ENCODE measurements around the gene ASH1L. TPM values are rescaled to one million over a fixed set of nuclear protein-coding genes. Genes with fewer than 3 reads are reported as not detected.
"Not testable (repeated sequence)": the region's sequence is repeated elsewhere in the genome, so short reads cannot be mapped to it uniquely, and the experiment has no call there.

ASH1L gene
- total and polyA plus RNA-seq, 2 donors from 2014 or later = 4.2 to 68.5 TPM

DNA sequence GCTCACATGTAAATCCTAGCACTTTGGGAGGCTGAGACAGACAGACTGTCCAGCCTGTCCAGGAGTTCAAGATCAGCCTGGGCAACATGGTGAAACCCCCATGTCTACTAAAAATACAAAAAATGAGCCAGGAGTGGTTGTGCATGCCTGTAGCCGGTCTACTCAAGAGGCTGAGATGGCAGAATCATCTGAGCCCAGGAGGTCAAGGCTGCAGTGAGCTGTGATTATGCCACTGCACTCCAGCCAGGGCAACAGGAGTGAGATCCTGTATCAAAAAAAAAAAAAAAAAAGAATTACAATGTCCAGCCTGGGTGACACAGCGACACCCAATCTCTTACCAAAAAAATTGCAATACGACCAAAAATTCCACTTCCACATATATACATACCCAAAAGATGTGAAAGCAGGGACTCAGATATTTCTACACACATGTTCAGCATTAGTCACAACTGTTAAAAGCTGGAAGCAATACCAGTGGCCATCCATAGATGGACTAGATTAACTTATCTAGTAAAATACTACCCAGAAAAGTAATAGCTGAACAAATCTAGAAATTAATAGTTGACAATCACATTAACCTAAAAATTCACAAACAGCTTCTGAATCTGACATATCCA, 49.2 kb downstream of the ASH1L start:
- no peak for FAIRE-seq
- TF ChIP-seq, protein P1, sequence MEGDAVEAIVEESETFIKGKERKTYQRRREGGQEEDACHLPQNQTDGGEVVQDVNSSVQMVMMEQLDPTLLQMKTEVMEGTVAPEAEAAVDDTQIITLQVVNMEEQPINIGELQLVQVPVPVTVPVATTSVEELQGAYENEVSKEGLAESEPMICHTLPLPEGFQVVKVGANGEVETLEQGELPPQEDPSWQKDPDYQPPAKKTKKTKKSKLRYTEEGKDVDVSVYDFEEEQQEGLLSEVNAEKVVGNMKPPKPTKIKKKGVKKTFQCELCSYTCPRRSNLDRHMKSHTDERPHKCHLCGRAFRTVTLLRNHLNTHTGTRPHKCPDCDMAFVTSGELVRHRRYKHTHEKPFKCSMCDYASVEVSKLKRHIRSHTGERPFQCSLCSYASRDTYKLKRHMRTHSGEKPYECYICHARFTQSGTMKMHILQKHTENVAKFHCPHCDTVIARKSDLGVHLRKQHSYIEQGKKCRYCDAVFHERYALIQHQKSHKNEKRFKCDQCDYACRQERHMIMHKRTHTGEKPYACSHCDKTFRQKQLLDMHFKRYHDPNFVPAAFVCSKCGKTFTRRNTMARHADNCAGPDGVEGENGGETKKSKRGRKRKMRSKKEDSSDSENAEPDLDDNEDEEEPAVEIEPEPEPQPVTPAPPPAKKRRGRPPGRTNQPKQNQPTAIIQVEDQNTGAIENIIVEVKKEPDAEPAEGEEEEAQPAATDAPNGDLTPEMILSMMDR (IDR thresholded peaks at IDR 0.05; ENCODE audit: borderline replicate concordance, extremely low read depth, insufficient read depth) = no peak
- Histone ChIP-seq H3K4me1 (ENCODE audit: control insufficient read depth in 2 of 3, insufficient read depth in 2 of 3, low read depth in 1 of 3, low read length in 3 of 3) (no peaks in the 10 kb centered on the region), H3K27ac (ENCODE audit: low read depth in 2 of 2, low read length in 2 of 2) (no peak overlapping the region), H3K9me3 (ENCODE audit: control insufficient read depth in 2 of 3, insufficient read depth in 1 of 3, low read length in 3 of 3) (no peaks in the 10 kb centered on the region), H3K36me3 (ENCODE audit: control insufficient read depth in 2 of 3, insufficient read depth in 3 of 3, low read length in 3 of 3) (peaks cover 0 to 3% (median 0%) of the 10 kb centered on the region in 3 donors), H3K27me3 (ENCODE audit: control insufficient read depth, insufficient read depth, low read length) (no peaks in the 10 kb centered on the region), H3K9ac (ENCODE audit: low read length in 3 of 3) (no peak overlapping the region), H3K4me3 (ENCODE audit: low read length in 3 of 3) (no peak overlapping the region)
- intact Hi-C loops (cut with DNase I) = no loop called here
- DNase-seq = no peak

DNA sequence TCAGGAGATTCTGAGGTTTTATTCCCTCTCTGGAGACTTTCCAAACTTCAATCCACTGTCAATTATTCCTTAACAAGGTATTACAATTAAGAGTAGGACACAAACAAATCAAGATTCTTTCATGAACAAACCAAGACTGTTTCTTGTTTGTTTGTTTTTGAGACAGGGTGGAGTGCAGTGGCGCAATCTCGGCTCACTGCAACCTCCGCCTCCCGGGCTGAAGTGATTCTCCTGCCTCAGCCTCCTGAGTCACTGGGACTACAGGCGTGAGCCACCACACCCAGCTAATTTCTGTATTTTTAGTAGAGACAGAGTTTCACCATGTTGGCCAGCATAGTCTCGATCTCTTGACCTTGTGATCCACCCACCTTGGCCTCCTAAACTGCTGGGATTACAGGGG, 51.2 kb downstream of the ASH1L start:
- H3K9me3 ChIP-seq (ENCODE audit: control insufficient read depth in 2 of 3, insufficient read depth in 1 of 3, low read length in 3 of 3); H3K36me3 ChIP-seq (ENCODE audit: control insufficient read depth in 2 of 3, insufficient read depth in 3 of 3, low read length in 3 of 3); H3K9ac ChIP-seq (ENCODE audit: low read length in 3 of 3); H3K4me3 ChIP-seq (ENCODE audit: low read length in 3 of 3); H3K27ac ChIP-seq (ENCODE audit: low read depth in 2 of 2, low read length in 2 of 2); FAIRE-seq; intact Hi-C loops (cut with DNase I); H3K27me3 ChIP-seq (ENCODE audit: control insufficient read depth, insufficient read depth, low read length); H3K4me1 ChIP-seq (ENCODE audit: control insufficient read depth in 2 of 3, insufficient read depth in 2 of 3, low read depth in 1 of 3, low read length in 3 of 3); DNase-seq: not testable (repeated sequence)

DNA sequence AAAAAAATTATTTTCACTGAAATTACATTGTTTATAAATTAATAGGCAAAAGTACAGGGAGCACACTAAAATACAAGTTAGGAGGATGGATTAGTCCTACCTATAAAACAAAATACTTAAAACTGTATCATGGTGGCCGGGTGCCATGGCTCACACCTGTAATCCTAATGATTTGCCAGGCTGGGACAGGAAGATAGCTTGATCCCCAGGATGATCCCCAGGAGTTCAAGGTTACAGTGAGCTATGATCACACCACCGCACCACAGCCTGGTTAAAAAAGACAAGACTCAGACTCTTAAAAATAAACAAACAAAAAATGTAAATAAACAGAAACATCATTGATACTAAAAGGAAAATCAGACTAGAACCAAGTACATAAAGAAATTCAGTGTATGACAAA, 53.5 kb downstream of the ASH1L start:
- Histone ChIP-seq H3K9ac (ENCODE audit: low read length in 3 of 3) (no peak overlapping the region), H3K27ac (ENCODE audit: low read depth in 2 of 2, low read length in 2 of 2) (no peak overlapping the region), H3K4me1 (ENCODE audit: control insufficient read depth in 2 of 3, insufficient read depth in 2 of 3, low read depth in 1 of 3, low read length in 3 of 3) (no peaks in the 10 kb centered on the region), H3K27me3 (ENCODE audit: control insufficient read depth, insufficient read depth, low read length) (no peaks in the 10 kb centered on the region), H3K4me3 (ENCODE audit: low read length in 3 of 3) (no peak overlapping the region), H3K36me3 (ENCODE audit: control insufficient read depth in 2 of 3, insufficient read depth in 3 of 3, low read length in 3 of 3) (peaks cover 0 to 3% (median 0%) of the 10 kb centered on the region in 3 donors), H3K9me3 (ENCODE audit: control insufficient read depth in 2 of 3, insufficient read depth in 1 of 3, low read length in 3 of 3) (no peaks in the 10 kb centered on the region)
- FAIRE-seq (no peak), DNase-seq (no peak)
- intact Hi-C loops (cut with DNase I) = no loop called here
- TF ChIP-seq, protein P1 (IDR thresholded peaks at IDR 0.05; ENCODE audit: borderline replicate concordance, extremely low read depth, insufficient read depth) = no peak

DNA sequence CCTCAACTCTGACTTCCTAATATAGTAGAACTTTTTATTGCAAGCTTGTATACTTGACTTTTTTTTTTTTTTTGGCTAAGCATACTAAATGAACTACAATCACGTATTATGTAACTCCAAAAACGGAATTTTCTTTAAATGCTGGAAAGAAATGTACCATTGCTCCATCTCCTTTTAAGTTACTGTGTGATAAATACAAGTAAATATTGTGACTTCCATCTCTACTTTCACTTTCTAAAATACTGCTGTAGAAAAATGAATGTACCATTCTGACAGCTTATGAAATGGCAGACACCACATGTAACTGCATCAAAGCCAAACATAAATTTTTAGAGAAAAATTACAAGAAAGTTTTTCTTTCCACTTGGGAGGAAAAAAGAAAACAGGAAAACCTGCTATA, 54.7 kb downstream of the ASH1L start:
- Histone ChIP-seq H3K9me3 (ENCODE audit: control insufficient read depth in 2 of 3, insufficient read depth in 1 of 3, low read length in 3 of 3) (no peaks in the 10 kb centered on the region), H3K4me1 (ENCODE audit: control insufficient read depth in 2 of 3, insufficient read depth in 2 of 3, low read depth in 1 of 3, low read length in 3 of 3) (no peaks in the 10 kb centered on the region), H3K27ac (ENCODE audit: low read depth in 2 of 2, low read length in 2 of 2) (no peak overlapping the region), H3K27me3 (ENCODE audit: control insufficient read depth, insufficient read depth, low read length) (no peaks in the 10 kb centered on the region), H3K36me3 (ENCODE audit: control insufficient read depth in 2 of 3, insufficient read depth in 3 of 3, low read length in 3 of 3) (peaks cover 0 to 3% (median 0%) of the 10 kb centered on the region in 3 donors), H3K4me3 (ENCODE audit: low read length in 3 of 3) (no peak overlapping the region), H3K9ac (ENCODE audit: low read length in 3 of 3) (no peak overlapping the region)
- no peak for FAIRE-seq
- no peak for DNase-seq
- TF ChIP-seq, protein P1 (IDR thresholded peaks at IDR 0.05; ENCODE audit: borderline replicate concordance, extremely low read depth, insufficient read depth) = no peak
- intact Hi-C loops (cut with DNase I) = no loop called here

DNA sequence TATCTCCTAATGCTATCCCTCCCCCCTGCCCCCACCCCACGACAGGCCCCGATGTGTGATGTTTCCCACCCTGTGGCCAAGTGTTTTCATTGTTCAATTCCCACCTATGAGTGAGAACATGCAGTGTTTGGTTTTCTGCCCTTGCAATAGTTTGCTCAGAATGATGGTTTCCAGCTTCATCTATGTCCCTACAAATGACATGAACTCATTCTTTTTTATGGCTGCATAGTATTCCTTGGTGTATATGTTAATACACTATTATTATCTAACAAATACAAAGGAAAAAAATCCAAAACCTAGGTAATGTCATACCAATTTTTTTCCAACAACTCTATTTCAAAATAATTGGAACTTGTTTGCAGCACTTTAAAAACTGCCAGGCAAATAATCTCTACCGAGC, 56.6 kb downstream of the ASH1L start:
- H3K9me3 ChIP-seq (ENCODE audit: control insufficient read depth in 2 of 3, insufficient read depth in 1 of 3, low read length in 3 of 3); H3K9ac ChIP-seq (ENCODE audit: low read length in 3 of 3); H3K4me1 ChIP-seq (ENCODE audit: control insufficient read depth in 2 of 3, insufficient read depth in 2 of 3, low read depth in 1 of 3, low read length in 3 of 3); H3K27ac ChIP-seq (ENCODE audit: low read depth in 2 of 2, low read length in 2 of 2); H3K4me3 ChIP-seq (ENCODE audit: low read length in 3 of 3); DNase-seq; H3K36me3 ChIP-seq (ENCODE audit: control insufficient read depth in 2 of 3, insufficient read depth in 3 of 3, low read length in 3 of 3); FAIRE-seq; intact Hi-C loops (cut with DNase I); H3K27me3 ChIP-seq (ENCODE audit: control insufficient read depth, insufficient read depth, low read length): not testable (repeated sequence)
